Left hindlimb (tissue), 1 donor: ENCODE data around the gene TSNAXIP1.

Experiments
- DNase-seq: peaks from one replicate; pipeline ENCODE4 v3.0.0-alpha.2; 2018

TSNAXIP1 gene

GRCh38 chr16:67806428-67807147 lies at the start of gene TSNAXIP1, which contains the start of gene RANBP10:
Gene TSNAXIP1, plus strand, starts transcription at chr16:67806889. Its CDS starts 261 bp downstream, at chr16:67807150.
Gene RANBP10, minus strand, starts transcription at chr16:67806560. Its CDS starts 24 bp downstream, at chr16:67806536.
- peak; percentile 99 for DNase-seq

DNA sequence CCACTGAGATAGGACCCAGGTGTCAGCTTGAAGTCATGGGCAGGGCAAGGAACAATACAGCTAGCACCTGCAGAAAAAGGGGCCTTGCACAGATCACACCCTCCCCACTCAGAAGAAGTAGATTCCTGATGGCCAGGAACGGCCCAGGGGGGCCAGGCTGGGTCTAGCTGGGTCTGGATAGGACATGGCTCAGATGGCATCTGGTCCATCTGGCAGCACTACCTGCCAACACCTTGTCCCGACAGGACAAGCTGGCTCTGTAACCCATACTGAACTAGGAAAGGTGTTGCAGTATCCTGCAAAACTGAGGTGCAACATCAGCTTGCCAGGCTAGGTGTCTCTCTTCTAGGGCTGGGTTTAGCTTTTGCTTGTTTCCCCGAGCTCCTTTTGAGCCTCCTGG lies 48.7 kb upstream of the TSNAXIP1 start:
- DNase-seq: no peak

DNA sequence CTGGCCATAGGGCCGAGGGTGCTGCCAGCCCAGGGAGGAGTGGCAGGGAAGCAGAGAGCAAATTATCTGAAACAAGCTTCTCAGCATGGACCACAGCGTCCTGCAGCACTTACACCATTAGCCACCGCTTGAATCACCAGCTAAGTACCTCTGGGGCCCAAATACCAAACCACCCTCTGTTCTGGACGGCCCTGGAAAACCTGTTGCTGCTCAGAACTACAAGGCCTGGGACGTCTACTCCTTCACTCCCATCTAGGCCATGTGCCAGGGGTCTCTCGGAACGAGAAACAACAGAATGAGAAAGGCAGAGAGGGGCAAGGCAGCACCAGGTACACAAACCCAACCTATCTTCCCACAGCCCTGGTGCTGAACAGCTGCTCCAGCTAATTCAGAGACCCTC lies 47.7 kb upstream of the TSNAXIP1 start:
- no peak for DNase-seq

GRCh38 chr16:67760206-67760955 lies 46.3 kb upstream of the TSNAXIP1 start:
- DNase-seq: no peak

GRCh38 chr16:67760956-67761230 lies 45.8 kb upstream of the TSNAXIP1 start:
- no peak for DNase-seq

- DNase-seq: no peak
Measured at GRCh38 chr16:67761924-67762323, 44.8 kb upstream of the TSNAXIP1 start.

- DNase-seq: no peak
Measured at GRCh38 chr16:67762385-67762784, 44.3 kb upstream of the TSNAXIP1 start.

DNA sequence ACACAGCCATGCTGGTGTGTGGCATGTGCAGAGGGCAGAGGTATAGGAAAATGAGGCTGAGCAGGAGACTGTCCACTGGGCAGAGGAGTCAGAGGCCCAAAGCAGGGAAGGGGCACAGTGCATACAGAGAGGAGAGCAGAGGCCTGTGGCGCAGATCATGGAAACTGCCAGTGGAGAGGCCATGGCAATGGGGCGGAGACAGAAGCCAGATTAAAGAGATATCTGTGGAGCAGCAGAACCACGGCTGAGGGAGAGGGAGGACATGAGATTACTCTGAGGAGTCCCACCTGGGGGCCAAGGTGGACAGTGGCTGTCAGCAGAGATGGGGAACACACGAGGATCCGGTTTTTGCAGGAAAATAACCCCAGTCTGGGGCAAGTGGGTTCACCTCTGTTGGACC lies 43.6 kb upstream of the TSNAXIP1 start:
- no peak for DNase-seq

- no peak for DNase-seq
Measured at GRCh38 chr16:67764158-67764667, 42.5 kb upstream of the TSNAXIP1 start.

DNA sequence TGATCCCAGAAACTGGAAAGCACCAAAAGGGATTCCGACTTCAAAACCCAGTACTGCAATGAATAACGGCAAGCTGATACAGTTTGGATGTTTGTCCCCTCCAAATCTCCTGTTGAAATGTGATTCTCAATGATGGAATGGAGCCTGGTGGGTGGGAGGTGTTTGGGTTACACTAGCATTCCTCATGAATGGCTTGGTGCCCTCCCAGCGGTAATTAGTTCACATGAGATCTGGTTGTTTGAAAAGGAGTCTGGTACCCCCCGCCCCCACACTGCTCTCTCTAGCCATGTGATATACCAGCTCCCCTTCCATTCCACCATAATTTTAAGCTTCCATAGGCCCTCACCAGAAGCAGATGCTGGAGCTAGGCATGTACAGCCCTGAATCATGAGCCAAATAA lies 40.4 kb upstream of the TSNAXIP1 start:
- no peak for DNase-seq

- DNase-seq: no peak
Measured at GRCh38 chr16:67767953-67768352, 38.7 kb upstream of the TSNAXIP1 start.

DNA sequence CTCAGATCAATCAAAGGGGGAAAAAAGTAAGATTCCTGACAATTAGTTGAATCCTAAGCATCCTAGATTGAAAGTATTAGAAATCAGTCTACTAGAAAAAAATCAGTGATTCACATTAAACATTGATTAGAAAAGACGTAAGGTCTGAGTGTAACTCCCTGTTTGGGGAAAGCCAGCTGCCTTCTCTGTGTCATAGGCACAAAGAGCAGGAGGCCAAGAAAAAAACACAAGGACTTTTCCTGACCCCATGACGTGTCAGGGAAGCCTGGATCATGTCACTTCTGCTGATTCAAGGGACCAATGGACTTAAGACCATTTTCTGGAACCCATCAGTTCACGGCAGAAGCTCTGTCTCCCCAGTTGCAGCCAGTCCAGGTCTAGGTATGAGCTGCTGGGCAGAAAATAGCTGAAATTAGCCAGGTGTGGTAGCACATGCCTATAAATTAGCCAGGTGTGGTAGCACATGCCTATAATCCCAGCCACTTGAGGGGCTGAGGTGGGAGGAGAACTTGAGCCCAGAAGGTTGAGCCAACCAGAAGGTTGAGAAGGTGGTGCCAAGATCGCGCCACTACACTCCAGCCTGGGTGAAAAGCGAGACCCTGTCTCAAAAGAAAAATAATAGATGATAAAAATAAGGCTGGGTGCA lies 36.2 kb upstream of the TSNAXIP1 start:
- DNase-seq: no peak

- DNase-seq: no peak
Measured at GRCh38 chr16:67773099-67773498, 33.6 kb upstream of the TSNAXIP1 start.

DNA sequence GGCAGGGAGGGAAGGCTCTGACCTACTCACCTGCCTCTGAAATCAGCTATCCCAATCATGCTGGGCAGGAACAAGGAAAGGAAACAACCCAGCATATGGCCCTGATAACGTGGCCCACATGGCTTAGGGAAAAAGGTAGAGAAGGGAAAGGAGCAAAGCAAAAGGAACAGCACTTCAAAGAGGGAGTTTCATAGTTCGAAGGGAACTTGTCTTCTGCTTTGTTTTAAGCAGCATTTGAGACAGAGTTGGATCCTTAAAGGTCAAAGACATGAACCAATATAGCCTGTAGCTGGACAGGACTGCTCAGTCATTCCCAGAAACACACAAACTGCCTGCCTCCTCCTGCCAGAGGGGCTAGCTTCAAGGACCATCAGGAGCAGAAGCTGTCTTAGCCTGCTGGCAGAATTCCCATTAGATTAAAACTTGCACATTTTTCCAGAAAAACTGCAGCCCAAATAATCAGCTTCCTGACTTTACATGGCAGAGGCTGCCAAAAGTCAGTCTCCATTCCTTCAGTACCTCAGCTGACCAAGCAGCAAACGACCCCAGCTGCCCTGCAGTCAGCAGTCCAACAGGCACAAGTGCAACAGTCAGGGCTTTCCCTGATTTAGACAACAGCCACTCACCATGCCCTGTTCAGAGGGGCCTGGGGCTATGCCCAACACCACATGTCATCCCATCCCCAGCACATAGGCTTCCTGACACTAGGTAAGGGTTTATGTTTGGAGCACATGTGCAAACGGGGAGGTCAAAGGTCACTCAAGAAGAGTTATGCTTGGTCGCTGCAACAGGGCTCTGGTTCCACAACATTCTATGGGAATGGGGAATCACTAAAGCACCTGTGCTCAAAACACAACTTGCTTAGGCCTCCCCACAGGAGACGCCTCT lies 32.9 kb upstream of the TSNAXIP1 start:
- DNase-seq: no peak

GRCh38 chr16:67774457-67774853 lies 32.2 kb upstream of the TSNAXIP1 start:
- DNase-seq: no peak

DNA sequence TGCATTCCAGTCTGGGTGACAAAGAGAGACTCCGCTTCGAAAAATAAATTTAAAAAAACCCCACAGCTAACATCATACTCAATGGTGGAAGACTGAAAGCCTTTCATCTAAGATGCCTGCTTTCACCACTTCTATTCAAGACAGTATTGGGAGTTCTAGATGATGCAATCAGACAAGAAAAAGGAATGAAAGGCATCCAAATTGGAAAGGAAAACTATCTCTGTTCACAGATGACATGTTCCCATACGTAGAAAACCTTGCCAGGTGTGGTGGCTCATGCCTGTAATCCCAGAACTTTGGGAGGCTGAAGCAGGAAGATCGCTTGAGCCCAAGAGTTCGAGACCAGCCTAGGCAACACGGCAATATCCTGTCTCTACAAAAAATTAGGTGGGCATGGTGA lies 31.4 kb upstream of the TSNAXIP1 start:
- DNase-seq: no peak

GRCh38 chr16:67779256-67780014 lies 27.3 kb upstream of the TSNAXIP1 start:
- no peak for DNase-seq

DNA sequence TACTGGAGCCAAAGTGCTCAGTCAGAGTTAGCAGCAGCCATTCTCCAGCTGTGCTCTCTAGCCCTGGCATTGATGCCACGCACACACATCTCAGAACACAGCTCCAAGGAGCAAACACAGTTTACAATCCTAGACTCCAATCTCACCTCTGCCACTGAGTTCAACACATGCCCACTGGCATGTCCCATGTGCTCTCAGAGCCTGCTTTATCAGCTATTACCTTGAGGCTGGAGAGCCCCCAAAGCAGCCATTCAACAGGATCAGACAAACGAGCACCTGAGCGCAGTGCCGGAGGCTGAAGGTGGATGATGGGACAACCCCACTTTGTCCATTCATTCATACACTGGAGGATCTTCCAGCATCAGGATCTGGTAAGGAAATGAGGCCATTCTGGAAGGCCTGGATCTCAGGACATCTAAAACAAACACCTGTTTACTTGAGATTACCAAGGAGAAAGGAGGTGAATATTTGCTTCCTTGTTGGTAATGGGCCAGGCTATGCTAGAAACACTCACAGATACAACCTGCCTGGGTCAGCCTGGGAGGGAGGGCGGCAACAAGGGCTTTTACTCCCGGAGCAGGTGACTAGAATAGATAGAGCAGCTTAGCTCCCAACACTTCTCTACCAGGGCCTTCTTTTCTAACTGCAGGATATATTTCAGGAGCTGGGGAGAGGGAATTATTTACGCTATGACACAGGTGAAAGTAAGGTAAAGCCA lies 25.7 kb upstream of the TSNAXIP1 start:
- no peak for DNase-seq

- DNase-seq: no peak
Measured at GRCh38 chr16:67781565-67781921, 25.1 kb upstream of the TSNAXIP1 start.

DNA sequence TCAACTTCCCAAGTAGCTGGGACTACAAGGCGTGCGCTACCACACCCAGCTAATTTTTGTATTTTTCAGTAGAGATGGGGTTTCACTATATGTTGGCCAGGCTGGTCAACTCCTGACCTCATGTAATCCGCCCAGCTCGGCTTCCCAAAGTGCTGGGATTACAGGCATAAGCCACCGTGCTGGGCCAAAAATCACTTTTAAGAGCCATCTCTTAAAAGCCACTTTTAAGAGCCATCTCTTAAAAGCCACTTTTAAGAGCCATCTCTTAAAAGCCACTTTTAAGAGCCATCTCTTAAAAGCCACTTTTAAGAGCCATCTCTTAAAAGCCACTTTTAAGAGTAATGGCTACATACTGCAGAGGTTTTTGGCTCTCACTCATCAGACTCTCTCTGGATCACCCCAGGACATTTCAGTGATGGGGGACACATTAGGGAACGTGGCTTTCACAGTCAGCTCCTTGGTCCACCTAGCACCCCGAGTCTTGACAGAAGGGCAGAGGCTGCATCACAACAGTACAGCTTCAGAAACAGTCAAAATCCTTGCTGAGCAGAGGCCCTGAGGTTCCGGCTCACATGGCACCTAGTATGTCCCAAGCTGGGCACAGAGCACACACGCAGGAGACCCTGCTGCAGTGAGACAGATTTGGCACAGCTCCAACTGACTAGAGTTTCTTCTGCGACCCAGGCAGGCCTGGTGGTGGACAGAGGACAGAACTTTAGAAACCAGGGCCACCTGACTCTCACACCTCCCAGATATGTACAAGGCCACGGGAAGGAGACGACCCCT lies 23.9 kb upstream of the TSNAXIP1 start:
- no peak for DNase-seq

GRCh38 chr16:67783353-67783725 lies 23.4 kb upstream of the TSNAXIP1 start:
- no peak for DNase-seq
